GM18511 (cell line): ENCODE measurements around the gene RPS19.

ENCODE experiments used
- ATAC-seq: cut with Tn5 transposase; IDR thresholded peaks from one replicate; pipeline ENCODE4 v1.9.1; 2021; ENCODE audit warnings: mild to moderate bottlenecking, moderate library complexity; ENCODE audit not compliant: unreplicated experiment

RPS19 gene

DNA sequence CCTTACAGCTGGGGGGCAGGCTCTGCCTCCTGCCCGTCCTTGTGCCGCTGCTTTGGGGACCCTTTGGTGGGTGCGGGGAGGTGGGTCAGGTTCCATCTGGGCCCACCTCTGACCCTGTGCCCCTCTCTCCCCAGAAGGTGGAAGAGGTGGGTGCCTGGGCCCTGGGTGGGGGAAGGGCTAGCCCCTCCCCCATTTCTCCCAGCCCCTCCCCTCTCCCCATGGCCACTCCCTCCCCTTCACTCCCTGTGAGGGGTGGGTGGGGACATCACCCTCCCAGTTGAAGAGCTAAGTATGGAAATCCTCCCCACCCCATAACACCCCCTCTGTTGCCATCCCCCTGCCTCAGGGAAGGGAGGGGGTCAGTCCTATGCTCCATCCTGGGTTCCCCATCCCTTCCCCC is 37.1 kb downstream of the RPS19 start:
- ATAC-seq = no peak

DNA sequence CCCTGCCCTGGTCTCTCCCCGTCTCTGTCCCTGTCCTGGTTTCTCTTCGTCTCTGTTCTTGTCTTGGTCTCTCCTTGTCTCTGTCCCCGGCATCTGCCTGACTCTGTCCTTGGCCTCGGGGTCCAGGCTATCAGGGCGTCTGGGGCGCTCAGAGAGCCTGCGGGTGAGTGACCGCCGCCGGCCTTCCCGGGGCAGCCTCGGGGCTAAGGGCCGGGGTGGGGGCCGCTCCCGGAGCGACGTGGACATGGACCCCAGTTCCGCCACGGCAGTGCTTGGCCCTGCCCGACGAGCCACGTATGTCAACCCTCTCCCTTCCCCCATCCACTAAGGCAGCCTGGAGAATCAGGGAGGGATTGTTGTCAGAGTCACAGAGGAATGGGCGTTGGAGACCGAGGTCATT is 37.8 kb downstream of the RPS19 start:
- no peak for ATAC-seq

DNA sequence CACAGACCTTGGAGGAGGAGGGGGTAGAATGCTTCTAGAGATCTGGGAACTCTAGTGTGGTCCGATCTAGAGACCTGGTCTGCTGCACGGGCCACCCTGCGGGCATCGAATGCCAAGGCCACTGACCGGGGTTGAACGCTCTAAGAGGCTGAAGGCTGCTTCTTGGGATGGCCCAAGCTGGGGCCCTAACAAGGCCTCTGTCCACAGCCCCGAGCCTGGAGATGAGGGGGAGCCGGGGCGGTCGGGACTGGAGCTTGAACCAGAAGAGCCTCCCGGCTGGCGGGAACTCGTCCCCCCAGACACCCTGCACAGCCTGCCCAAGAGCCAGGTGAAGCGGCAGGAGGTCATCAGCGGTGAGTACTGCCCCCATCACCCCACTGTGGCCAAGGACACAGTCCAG is 38.2 kb downstream of the RPS19 start:
- no peak for ATAC-seq

DNA sequence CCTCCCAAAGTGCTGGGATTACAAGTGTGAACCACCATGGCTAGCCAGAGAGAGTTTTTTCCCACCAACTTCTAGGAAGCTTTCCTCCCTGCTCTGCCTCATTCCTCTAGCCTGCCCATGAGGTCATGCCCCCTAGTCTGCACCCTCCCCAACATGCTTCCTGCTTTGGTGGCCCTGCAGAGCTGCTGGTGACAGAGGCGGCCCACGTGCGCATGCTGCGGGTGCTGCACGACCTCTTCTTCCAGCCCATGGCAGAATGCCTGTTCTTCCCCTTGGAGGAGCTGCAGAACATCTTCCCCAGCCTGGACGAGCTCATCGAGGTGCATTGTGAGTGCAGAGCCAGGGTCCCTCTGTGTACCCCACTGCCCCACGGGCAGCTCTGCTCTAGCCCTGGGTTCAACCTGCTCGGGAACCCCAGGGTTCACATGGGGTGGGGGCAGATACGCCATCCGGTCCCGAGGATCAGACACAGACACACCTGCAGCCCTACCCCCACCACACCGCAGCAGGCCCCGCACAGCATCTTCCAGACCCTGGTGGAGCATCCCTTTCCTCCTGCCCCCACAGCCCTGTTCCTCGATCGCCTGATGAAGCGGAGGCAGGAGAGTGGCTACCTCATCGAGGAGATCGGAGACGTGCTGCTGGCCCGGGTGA is 41.8 kb downstream of the RPS19 start:
- ATAC-seq = no peak

DNA sequence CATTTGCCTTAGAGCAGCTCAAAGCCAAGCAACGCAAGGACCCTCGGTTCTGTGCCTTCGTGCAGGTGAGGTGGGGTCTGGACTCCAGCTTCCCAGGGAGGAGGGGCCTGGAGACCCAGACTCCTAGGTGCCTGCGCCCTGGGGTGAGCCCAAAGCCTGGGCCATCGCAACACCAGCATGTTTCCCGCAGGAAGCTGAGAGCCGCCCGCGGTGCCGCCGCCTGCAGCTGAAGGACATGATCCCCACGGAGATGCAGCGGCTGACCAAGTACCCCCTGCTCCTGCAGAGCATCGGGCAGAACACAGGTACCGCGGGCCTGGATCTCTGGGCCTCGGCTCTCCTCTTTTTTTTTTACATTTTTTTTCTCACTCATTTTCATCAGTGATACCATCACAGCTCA is 42.5 kb downstream of the RPS19 start:
- no peak for ATAC-seq

DNA sequence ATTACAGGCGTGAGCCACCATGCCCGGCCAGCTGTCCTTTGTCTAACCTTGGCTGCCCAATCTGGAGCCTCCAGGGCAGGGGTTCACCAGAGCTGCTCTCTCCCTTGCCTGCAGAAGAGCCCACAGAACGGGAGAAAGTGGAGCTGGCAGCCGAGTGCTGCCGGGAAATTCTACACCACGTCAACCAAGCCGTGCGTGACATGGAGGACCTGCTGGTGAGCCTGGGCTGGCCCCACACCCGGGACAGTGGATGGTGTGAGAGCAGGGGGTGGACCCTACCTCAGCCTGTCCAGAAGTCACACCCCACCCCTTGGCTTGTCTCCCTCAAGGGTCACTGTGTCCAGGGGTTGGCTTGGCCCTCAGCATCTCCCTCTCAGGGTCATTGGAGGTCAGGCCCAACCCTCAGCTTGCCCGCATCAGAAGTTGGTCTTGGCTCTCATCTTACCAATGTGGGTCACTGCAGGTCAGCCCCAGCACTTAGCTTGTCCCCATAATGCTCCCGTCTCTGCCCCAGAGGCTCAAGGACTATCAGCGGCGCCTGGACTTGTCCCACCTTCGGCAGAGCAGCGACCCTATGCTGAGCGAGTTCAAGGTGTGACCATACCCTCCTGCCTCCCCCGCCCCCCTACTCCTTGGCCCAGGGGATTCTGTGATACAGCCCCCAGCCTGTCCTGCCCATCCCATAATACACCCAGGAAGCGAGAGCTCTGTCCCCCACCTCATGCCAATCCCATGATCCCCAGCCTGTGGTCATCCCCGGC is 43.3 kb downstream of the RPS19 start:
- ATAC-seq = no peak

DNA sequence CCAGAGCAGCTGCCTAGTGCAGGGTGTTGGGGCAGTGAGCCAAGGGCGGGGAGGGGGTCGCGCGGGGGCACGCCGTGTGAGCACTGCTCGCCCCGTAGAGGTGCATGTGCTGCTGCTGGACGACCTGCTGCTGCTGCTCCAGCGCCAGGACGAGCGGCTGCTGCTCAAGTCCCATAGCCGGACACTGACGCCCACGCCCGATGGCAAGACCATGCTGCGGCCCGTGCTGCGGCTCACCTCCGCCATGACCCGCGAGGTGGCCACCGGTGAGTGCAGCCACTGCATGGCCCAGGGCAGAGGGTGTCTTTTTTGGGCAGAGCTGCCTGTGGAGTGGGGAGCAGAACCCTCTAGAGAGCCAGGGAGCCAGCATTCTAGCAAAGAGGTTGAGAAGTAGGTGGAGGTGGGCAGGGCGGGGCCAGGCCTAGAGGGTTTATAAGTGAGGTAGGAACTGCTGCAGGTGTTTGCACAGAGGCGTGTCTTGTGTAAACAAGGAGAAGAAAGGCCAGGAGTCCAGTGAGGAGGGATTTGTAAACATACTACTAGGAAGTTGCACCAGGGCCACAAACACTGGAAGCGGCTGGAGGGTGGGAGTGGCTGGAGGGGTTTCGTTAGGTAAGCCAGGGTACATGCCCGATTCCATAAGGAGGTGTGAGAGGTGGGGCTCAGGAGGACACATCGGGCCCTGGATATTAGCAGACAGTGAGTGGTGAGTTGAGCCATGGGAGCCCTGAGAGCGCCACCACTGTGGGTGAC is 44.2 kb downstream of the RPS19 start:
- ATAC-seq = no peak

DNA sequence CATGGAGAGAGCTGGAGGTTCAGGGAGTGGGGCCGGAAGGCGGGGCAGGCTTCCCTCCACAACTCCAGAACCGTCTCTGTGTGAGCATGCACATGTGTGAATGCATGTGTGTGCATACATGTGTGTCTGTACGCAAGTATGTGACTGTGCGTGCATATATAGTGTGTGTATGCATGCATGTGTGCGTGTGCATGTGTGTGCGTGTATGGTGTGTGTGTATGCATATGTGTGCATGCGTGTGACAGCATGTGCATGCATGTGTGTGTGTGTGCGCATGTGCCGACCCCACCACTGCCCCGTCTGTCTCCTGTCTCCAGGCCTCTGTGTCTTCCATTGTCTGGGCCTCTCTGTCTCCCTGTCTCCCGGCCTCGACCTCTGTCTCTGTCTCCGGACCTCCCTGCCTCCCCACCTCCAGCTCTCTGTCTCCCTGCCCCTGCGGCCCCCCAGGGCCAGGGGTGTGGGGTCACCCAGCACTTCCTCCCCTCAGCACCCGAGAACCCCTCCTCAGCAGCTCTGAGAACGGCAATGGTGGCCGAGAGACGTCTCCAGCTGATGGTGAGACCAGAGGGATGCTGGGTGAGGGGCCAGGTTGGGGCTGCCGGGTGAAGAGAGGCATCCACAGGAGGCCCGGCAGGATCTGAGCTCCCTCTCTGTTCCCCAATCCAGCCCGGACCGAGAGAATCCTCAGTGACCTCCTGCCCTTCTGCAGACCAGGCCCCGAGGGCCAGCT is 45.4 kb downstream of the RPS19 start:
- no peak for ATAC-seq

DNA sequence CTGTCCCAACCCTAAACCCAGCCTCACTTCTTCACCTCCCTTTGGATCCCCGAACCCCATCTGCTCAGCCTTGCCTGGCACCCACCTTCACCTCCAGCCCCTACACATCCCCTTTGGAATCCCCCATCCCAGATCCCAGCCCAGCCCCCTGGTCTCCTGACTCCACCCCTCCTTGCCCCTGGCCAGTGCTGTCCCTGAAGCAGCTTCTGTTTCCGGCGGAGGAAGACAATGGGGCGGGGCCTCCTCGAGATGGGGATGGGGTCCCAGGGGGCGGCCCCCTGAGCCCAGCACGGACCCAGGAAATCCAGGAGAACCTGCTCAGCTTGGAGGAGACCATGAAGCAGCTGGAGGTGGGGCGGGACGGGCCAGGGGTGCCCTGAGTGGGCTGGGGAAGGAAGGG is 46.2 kb downstream of the RPS19 start:
- ATAC-seq = no peak

DNA sequence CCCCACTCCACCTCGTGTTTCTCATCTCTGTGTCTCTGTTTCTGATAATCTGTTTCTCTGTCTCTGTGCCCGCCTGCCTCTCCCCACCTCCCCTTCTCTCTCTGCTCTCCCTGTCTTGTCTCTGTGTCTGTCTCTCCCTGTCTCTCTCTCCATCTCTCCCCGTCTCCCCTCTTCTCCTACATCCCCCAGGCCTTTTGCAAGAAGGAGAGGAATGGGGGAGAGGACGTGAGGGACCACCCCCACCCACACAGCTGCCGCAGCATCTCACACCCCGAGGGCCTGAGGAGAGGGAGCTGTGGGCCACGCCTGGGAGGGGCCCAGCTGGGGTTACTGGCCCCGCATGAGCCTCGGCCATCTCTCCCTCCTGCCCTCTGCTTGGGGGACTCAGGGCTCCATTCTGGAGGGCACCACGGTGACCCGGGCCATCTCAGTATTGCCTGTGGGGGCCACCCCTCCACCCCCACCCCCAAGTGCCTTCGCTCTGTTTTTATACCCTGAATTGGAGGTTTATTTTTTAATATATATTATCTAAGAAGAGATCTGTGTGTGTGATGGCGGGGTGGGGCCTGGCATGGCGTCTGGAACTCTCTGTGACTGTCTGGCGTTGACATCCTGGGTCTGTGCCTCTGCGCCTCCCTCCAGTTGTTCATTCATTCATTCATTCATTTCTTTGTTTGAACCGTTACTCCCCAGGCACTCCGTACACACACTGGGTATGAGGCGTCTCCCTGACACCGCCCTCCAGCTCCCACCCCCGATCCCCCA is 47.0 kb downstream of the RPS19 start:
- ATAC-seq = no peak

DNA sequence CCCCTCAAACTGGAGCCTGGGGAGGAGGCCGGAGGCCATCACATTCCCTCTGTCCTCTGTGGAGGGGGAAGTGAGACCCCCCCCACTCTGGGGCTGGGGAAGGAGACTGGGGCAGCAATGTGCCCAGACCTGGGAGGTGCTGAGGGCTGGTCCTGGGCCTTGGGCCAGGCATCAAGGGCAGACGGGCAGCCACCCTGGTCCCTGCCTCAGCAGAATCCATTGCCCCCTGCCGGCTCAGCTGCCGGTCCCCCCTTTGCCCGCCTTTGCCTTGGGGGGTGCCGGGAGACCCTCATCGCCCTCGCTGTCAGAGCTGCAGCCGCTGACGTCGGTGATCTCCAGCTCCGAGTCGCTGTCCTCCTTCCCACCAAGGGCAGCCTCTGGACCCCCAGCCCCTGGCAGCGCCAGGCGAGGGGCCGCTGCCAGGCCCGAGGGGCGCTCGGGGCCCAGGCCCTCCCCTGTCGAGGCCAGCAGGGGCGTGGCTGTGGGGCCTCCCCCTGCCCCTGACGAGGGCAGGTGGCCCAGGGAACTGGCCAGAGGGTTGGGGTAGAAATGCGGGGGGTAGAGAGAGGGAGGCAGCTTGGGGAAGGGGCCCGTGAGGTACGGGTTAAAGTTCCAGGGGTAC is 48.0 kb downstream of the RPS19 start:
- no peak for ATAC-seq

DNA sequence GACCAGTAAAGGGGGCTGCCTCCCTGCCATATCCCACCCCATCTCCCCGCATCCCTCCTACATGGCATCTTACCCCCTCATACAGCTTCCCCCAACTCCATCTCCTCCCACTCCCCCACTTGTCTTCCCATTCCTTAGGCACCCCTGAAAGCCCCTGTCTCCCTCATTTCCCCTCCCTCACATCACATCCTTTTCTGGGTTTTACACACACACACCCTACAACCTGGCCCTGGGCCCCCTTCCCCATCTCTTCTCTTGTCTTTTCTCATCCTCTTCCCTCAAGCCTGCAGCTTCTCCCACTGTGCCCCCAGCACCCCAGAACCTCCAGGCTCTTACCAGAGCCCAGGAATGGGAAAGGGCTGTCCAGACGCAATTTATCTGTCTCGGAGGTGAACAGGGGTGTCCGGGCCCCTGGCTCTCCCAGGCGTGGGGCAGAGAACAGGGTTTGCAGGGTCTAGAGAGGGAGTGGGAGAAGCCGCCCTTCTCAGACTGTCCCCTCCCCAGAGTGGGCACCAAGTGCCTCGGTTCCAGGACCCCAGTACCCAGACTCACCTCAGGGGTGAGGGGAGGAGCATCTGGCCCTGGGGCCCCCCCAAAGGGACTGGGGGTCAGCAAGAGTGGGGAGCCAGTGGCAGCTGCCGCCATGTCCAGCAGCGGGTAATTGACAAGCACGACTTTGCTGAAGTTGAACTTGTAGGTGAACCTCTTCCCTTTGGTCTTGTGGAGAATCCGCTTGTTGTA is 48.8 kb downstream of the RPS19 start:
- no peak for ATAC-seq

DNA sequence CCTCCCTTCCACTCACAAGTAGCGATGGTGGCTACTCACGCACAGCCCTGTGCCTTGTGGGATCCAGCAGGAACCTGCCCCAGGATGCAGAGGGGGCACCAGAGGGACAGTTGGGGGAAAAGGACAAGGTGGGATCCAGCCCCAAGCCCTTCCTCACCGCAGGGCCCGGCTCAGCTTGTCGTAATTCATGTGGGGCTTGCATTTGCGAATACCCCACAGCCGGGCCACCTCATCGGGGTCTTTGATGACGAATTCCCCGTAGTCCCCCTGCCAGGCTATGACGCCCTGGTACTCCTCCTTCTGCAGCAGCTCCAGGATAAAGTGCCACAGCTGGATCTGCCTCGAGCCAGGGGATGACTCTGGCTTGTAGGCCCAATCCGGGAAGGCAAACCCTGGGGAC is 49.7 kb downstream of the RPS19 start:
- no peak for ATAC-seq

DNA sequence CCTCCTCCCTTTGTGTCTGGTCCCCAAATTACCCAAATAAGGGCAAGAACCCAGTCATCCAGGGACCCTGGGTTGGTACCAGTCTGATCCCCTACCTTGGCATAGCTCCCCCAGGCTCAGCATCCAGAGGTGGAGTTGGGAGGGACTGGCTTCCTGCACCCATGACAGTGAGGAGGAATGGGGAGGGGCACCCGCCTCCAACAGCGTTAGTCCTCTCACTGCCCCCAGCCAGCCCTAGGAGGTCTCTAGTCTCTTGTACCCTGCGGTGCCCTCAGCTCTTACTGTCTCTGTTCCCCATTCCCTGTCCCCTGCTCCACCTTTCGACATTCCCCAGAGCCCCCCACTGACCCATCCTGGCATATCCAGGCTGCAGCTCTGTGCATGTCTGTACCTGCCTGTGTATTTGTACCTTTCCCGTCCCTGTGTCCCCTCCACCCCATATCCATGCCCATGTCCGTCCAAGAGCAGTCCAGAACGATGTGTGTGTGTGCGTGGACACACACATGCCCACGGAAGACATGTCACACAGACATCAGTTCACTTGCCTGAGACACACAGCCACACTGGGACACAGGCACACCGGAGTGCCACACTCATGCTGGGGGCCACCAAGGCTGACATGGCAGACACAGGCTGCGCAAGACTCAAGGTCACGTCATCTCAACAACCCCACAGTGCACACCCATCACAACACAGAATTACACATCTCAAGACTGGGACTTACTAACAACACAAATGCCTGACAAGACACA is 50.4 kb downstream of the RPS19 start:
- no peak for ATAC-seq

DNA sequence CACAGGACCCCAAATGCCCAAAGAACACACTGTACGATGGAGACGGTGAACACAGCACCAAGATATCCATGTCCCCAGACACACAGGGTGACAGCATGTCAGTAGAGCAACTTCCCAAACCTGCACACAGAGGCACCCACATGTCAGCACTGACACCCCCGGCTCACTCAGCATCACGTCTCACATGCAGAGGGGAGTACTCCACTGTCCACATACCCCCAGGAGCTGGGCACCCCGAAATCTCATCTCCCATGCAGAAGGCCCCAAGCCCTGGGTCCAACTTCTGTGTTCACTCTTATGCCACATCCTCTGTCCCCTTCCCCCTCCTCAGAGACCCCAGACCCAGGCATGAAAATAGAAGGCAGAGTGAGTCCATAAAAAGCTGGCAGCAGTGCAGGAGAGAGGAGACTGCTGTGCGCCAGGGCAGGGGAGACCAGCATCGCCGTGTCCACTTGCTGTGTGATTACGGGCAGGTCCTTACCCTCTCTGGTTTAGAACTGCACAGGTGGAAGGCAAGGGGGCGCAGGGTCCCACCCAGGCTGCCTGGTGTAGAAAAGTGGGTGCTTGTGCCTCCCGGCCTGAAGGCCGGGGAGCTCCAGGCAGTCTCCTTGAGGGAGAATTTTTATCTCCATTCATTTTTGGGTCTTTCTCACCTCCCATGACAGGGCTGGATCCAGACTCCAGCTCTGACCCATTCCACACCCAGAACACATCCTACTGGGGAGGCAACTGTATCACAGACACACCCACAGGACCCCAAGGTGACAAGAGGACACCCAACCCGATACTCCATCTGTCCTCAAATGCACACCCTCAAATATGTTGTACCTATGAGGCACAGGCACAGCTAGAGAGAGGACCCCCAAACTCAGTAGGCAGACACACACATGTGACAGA is 51.2 kb downstream of the RPS19 start:
- ATAC-seq = no peak

DNA sequence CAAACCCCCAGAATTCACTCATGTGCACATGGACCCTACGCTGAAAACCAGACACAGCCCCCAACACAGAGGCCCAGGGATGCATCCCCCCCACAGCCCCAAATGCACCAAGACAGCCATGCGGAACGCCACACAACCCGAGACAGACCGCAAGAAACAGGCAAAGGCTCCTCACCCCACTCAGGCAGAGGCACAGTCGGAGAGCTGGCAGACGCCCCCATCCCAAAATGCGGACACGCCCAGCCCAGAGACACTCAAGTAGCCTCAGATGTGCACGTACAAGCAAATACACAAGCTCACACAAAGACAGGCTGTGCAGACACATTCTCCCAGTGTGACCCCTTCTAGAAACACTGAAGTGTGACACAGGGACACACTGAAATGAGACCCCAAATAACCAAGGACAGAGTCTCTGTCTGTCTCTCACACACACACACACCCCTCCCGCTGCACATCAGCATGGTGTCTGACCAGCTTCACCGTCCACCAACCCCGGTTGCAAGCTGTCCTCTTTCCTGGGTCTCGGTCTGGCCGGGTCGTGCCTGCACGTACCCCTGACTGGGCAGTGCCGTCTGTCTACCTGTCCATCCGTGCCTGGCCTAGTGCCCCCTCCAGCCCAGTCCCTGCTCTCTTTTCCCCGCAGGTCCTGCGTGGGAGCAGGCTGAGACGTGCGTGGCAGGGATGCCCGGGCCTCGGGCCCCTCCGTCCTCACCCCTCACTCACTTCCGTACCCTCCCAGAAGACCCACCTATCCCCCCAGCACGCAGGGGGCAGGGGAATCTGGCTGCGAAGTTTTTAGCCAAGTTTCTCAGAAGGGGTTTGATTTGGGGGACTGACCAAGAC is 52.1 kb downstream of the RPS19 start:
- ATAC-seq = no peak
